ENCODE results near the gene IVNS1ABP.

DNA sequence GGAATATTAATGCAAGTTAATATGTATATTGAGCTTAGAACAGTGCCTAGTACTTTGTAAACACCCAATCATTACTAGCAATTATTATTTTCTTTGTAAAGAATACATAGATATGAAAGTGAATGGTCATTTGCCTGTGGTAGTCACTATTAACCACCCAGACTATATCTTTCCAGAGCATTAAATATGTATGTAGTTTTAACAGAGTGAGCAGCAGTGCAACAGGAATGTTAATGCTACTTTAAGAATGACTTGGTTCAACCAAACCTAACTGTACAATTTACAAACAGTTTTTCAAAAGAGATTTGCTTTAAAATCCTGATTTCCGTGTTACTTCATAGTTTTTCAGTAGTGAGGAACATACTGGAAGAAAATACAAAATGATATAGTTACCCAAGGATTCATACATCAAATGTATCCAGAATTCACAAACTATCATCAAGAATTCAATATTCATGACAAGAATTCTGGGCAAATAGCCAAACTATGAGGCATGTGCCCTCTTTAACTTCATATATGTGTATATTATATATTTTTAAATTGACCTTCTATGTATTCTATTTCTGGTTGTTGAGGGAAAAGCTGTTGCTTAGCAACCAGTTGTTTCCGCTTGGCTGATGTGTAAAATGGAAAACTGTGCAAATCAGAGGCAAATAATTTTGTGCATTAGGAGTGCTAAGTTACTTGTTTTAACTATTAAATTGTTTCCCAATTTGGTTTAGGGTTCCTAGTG lies 34.9 kb upstream of the IVNS1ABP start:
- TF ChIP-seq, protein P1, sequence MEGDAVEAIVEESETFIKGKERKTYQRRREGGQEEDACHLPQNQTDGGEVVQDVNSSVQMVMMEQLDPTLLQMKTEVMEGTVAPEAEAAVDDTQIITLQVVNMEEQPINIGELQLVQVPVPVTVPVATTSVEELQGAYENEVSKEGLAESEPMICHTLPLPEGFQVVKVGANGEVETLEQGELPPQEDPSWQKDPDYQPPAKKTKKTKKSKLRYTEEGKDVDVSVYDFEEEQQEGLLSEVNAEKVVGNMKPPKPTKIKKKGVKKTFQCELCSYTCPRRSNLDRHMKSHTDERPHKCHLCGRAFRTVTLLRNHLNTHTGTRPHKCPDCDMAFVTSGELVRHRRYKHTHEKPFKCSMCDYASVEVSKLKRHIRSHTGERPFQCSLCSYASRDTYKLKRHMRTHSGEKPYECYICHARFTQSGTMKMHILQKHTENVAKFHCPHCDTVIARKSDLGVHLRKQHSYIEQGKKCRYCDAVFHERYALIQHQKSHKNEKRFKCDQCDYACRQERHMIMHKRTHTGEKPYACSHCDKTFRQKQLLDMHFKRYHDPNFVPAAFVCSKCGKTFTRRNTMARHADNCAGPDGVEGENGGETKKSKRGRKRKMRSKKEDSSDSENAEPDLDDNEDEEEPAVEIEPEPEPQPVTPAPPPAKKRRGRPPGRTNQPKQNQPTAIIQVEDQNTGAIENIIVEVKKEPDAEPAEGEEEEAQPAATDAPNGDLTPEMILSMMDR (IDR thresholded peaks at IDR 0.05; ENCODE audit: insufficient read depth, low read length) = no peak
- no peak for TF ChIP-seq GABPA (IDR thresholded peaks at IDR 0.05; ENCODE audit: low read depth)
- TF ChIP-seq, protein P2, sequence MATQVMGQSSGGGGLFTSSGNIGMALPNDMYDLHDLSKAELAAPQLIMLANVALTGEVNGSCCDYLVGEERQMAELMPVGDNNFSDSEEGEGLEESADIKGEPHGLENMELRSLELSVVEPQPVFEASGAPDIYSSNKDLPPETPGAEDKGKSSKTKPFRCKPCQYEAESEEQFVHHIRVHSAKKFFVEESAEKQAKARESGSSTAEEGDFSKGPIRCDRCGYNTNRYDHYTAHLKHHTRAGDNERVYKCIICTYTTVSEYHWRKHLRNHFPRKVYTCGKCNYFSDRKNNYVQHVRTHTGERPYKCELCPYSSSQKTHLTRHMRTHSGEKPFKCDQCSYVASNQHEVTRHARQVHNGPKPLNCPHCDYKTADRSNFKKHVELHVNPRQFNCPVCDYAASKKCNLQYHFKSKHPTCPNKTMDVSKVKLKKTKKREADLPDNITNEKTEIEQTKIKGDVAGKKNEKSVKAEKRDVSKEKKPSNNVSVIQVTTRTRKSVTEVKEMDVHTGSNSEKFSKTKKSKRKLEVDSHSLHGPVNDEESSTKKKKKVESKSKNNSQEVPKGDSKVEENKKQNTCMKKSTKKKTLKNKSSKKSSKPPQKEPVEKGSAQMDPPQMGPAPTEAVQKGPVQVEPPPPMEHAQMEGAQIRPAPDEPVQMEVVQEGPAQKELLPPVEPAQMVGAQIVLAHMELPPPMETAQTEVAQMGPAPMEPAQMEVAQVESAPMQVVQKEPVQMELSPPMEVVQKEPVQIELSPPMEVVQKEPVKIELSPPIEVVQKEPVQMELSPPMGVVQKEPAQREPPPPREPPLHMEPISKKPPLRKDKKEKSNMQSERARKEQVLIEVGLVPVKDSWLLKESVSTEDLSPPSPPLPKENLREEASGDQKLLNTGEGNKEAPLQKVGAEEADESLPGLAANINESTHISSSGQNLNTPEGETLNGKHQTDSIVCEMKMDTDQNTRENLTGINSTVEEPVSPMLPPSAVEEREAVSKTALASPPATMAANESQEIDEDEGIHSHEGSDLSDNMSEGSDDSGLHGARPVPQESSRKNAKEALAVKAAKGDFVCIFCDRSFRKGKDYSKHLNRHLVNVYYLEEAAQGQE (IDR thresholded peaks at IDR 0.05; ENCODE audit: insufficient replicate concordance, low read depth) = no peak
- TF ChIP-seq POLR2AphosphoS5 (IDR thresholded peaks at IDR 0.05; ENCODE audit: low read depth) = no peak
- no peak for TF ChIP-seq SPI1 (IDR thresholded peaks at IDR 0.05; ENCODE audit: borderline replicate concordance, low read depth)
